NAMALWA (cell line): ENCODE results near the gene AHR.
"Not testable (repeated sequence)": the region's sequence is repeated elsewhere in the genome, so short reads cannot be mapped to it uniquely, and the experiment has no call there.

ENCODE experiments used
- DNase-seq: peaks from one replicate; pipeline ENCODE4 v3.0.0-alpha.2; 2015; ENCODE audit warnings: low spot score

Gene AHR

DNA sequence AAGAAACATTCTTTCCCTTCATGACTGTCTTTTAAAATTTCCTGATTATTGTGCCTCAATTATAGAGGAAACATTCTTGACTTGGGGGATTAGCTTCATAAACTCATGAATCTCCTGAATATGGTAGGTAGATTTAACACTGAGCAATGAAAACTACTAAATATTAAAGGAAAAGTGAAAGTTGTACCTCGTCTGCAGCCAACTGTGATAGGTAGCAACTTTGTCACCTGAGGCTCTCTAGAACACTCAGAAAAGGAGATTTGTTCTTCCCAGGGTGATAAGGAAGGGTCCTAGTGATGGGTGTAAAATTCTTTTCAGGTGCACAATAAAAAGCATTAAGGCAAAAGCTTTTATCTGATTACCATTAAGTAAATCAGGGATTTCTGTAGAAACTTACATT is 78.1 kb downstream of the AHR start:
- no peak for DNase-seq

DNA sequence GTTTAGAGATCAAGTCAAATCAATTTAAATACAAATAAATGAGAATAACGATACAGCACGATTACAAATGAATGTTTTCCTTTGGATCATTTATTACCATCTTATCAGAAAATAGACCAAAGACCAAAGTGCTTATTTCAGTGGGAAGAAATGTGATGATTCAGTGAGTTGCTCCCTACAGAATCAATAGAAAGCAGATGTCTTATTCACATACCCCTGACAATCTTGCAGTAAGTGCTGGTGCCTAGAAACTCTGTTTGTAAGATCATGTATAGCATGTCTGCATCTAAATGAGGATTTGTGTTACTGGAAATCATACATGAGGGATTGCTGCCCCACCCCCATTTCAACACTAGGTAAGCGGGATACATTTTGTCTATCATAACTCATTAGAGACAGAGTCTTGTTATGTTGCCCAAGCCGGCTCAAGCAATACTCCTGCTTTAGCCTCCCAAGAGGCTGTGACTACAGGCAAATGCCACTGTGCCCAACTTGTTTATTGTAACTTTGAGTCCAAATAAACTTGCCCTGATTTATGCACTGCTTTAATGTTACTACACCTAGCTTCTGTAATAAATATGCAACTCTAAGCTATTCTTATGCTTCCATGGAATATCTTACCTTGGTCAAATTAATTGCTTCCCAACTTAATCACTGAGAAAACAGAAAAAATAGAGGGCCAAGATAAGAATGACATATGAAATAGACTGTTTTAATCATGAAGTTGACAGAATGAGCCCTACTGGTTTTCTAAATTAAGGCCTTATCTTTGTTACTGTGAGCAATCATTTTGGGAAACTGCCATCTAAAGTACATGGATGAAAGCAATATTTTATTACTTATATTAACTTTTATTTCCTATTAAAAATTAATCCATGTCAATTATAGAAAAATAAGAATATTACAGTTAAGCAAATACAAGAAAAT is 82.5 kb downstream of the AHR start:
- no peak for DNase-seq

DNA sequence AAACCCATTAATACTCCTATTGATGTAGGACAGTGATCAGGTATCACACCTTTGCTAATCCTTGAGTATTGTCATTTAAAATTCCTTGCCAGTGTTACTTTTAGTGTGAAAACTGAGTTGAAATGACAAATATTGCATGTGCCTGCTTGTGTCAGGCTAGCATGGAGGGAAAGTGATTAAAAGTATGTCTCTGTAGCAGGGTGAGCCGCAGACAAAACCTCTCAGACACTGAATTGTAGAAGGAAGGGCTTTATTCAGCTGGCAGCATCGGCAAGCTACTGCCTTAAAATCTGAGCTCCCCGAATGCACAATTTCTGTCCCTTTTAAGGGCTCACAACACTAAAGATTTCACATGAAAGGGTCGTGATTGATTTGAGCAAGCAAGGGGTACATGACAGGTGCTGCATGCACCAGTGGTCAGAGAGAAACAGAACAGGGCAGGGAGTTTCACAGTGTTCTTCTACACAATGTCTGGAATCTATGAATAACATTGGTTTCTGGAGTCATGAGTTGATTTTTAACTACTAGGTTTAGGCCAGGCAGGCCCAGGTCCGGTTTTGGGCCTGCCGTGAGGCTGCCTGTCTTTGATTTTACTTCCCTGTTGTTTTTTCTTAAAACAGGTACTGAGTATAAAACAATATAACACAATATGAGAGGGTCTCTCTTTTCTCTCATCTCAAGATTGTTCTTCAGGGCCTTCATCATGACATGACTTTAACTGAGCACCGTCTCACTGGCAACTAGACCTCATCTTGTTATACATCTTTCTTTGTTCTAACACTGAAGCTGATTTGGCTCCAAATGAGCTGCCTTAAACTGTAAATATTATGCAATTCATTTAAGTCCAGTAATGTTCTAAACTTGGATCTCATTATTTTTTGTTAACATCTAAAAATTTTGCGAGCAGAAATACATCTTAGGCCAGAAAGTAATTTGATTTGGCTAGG is 84.2 kb downstream of the AHR start:
- DNase-seq, result not testable (repeated sequence)

DNA sequence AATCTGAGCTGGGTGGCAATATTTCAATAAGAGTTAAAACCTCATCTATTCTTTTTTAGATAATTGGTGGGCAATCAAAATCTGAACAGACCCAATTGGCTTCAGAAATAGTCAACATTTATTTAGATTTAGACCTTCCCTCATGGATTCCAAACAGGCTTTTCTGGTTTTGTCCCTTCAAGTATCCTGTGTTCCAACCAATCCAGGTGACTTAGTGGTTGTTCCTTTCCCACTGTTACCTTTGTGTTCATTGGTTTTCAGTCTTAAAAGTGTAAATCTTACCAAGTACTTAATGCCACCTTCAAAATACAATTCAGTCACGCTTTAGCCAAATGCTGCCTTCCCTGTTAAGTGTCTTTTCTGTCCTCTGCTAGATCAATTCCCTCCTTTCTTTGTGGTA is 85.9 kb downstream of the AHR start:
- DNase-seq, result no peak

DNA sequence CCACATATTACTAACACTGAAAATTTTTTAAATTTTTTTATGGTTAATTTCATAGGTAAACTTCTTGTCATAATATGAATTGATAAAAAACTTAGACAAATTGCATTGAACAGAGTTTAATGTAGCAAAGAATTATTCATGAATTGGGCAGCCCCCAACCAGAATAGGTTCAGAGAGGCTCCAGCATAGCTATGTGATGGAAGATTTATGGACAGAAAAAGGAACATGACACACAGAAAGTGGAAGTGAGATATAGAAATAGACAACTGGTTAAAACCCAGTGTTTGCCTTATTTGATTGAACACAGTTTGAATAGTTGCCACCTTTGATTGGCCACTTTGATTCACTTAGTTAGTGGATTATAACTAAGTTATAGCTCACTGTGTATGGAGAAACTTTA is 87.2 kb downstream of the AHR start:
- no peak for DNase-seq

DNA sequence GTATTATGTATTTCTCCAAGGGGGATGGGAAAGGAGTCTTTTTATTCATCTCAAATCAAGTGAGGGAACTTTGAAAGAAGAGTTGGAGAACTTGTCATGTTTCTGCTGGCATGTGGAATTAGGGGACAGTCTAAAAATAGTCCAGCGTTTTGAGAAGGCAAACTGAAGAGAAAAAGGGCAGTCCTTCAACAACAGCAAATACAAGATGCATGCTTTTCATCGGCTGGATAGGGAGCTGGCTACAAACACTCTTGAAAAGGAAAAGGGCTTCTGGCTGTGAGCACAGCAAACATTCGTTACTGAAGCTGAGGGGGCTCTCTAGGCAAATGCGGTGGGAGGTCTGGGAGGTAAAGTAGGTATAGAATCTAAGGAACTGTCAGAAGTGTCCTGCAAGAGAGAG is 91.9 kb downstream of the AHR start:
- DNase-seq, result no peak

DNA sequence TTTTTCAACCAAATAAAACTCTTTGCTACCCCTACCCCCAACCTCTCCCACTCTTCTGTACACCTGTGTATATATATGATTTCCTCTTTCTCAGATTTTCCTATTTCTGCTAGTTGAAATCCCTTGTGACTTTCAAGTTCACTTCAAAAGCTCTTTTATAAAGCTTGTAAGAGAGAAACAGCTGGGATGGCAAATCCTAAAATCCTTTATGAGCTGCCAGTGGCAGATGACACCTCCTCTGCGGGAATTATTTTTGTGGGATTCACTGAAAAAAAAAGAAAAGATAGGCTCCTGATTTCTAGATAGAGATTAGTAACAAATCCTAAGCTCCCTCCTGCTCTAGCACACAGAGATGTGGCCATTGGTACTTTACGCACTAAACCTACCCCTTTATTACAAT is 92.9 kb downstream of the AHR start:
- DNase-seq, result no peak

DNA sequence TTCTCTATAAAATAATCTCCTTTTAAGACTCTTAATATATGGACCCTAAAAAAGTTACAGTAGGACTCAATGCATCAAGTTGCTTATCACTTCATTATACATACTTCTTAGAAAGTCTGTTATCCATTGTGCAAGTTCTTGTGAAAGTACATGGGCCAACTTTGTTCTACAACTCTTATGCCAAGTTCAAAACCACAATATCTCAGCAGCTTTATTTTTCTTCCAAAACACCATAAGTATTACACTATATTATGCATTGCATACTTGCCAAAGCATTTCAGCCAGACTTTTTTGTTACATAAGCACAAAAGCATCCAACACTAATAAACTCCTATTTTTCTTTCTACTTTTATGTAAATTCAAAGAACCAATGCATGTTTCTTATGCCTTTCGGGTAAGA is 94.4 kb downstream of the AHR start:
- no peak for DNase-seq

DNA sequence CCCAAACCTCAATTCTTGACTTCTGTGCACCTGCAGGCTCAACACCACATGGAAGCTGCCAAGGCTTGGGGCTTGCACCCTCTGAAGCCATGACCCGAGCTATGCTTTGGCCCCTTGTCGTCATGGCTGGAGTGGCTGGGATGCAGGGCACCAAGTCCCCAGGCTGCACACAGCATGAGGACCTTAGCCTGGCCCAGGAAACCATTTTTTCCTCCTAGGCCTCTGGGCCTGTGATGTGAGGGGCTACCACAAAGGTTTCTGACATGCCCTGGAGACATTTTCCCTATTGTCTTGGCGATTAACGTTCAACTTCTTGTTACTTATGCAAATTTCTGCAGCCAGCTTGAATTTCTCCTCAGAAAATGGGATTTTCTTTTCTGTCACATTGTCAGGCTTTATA is 96.1 kb downstream of the AHR start:
- DNase-seq, result not testable (repeated sequence)
